Mesenteric fat pad (tissue), 1 donor: ENCODE measurements around the gene HEATR1. TPM values are rescaled to one million over a fixed set of nuclear protein-coding genes. Genes with fewer than 3 reads are reported as not detected.
"Not testable (repeated sequence)": the region's sequence is repeated elsewhere in the genome, so short reads cannot be mapped to it uniquely, and the experiment has no call there.

Source experiments
- DNase-seq: peaks from one replicate; pipeline ENCODE4 v3.0.0-alpha.2; 2020; ENCODE audit warnings: low spot score
- total RNA-seq: library from RNA; stranded (reverse); fragmentation: NEBNext Ultra II Directional; extraction: Animal tissue kit (Norgen Biotek cat#: 25700); gene quantifications from one replicate; pipeline ENCODE4 v1.2.1, GENCODE V29; 2021
- donor health status: DM: yes; HTN: yes; CAD: no.

HEATR1 gene
- total RNA-seq, 1 donor from 2014 or later, result 40.2 TPM

DNA sequence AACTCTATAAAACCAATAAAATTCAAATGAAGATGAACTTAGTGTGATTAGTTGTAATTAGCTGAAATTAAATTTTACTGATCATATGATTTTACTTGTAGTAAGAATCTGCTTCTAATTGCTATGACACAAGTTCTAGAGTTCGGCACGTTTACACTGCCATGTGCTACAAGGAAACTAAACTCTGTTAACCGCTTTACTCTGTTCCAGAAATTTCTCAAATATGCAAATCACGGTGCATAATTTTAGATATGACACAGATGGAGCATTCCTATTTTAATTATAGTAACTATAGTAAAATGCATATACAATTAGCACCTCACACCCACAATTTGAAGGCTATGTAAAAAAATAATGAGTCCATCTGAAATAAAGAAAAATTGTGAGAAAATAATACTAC lies 14.8 kb downstream of the HEATR1 start:
- DNase-seq, result no peak

DNA sequence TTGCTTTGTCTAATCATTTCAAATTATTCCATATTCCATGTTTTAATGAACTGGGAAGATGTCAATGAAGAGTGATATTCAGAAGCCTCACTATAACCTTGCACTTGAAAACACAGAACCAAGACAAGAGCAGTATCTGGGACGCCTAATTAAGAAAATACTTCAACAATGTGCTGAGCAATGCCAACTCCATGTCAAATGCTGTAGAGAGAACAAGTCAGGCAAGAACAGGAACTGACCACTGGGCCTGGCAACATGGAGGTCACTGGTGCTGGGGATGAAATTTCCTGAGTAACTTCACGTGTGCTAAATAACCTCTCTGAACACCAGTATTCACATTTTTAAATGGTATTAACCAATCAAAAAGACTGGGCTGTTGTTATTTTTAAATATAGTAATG lies 22.8 kb downstream of the HEATR1 start:
- DNase-seq, result no peak

DNA sequence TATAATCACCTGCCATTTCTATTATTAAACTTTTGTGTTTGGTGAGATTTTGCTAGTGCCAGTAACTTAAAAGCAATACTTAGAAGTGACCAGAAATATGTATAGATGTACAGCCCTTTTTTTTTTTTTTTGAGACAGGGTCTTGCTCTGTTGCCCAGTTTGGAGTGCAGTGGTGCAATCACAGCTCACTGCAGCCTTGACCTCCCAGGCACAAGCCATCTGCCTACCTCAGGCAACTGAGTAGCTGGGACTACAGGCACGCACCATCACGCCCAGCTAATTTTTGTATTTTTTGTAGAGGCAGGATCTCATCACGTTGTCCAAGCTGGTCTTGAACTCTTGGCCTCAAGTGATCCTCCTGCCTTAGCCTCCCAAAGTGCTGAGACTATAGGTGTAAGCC lies 23.9 kb downstream of the HEATR1 start:
- not testable (repeated sequence) for DNase-seq

DNA sequence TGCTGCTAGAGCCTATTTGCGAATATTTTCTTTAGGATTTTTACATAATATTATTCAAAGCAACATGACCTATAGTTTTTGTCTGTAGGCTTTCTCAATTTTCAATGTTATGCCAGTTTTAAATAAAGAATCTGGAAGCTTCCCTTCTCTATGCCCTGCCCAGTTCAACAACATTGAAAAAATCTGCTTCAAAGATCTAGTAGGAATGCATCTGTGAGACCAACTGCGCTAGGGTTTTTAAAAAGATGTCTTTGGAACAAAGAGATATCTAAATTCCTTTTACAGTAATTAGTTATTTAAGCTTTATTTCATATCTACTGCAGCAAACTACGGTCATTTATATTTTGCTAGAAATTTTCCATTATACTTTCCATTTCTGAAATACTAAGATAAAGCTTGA lies 25.7 kb downstream of the HEATR1 start:
- DNase-seq, result no peak

DNA sequence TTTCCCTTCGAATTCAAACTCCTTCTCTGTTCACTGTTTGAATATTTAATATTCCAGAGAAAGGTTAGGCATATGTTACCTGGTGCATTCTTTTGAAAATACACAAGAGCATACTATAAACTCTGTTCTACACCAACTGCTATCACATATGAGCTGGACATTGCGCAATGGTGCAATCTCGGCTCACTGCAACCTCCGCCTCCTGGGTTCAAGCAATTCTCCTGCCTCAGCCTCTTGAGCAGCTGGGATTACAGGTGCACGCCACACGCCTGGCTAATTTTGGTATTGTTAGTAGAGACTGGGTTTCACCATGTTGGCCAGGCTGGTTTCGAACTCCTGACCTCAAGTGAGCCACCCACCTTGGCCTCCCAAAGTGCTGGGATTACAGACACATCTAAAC lies 27.3 kb downstream of the HEATR1 start:
- DNase-seq, result not testable (repeated sequence)

DNA sequence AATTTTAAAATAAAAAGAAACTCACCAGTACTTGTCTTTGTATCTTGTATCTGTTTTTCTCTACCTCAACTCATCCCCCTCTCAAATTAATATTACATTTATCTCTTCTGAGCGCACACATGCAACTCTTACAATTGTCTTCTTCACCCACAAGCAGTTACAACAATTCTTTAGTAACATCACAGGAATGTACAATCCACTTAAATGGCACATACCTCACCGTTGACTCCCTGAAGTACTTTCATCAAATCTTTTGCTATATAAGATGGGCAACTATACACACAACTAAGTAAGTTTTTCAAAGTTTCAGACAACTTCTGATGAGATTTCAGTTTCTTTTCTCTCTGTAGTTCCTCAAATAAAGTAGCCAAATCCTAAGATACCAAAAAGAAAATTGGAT lies 28.3 kb downstream of the HEATR1 start:
- no peak for DNase-seq

DNA sequence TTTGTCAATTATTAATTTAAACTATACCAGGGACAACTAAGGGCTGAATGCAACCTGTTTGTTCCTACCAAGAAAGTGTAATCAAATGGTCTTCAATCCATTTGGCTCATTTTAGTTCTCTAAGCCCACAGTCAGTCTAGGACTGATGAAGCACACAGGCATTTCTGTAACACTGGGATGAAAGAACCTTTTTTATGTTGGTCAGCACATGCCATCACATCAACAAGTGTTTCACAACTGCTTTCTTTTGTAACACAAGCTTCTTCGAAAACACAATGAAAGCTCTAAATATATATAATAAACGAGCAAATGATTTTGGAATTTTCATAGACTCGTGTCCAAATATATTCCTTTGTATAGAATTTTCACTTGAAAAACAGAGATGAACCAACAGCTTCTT lies 28.8 kb downstream of the HEATR1 start:
- no peak for DNase-seq

DNA sequence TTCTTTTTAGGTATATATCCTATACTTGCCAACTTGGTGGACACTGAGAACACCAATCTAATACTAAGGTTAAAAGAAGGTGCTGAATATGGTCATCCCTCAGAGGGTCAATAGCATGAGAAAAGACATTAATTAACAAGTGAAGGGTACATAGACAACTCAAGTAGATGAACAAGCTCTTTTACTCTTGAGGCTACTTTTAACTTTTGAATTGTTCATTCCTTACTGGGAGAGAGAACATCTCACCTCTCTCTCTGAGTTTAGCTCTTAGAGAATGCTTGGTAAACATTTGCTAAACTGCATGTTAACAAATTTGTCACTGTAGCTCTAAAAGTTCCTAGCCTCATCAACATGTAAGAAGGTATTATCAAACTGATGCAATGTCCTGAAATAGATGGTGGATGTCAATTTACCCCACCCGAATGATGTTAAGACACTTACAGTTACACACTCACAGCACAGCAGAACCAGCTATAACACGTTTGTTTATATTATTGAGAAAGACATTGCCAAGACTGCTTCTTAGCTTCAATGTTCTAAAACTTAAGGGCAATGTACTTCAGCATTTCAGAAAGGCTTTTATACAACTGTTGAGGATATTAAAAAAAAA lies 35.9 kb downstream of the HEATR1 start:
- no peak for DNase-seq

DNA sequence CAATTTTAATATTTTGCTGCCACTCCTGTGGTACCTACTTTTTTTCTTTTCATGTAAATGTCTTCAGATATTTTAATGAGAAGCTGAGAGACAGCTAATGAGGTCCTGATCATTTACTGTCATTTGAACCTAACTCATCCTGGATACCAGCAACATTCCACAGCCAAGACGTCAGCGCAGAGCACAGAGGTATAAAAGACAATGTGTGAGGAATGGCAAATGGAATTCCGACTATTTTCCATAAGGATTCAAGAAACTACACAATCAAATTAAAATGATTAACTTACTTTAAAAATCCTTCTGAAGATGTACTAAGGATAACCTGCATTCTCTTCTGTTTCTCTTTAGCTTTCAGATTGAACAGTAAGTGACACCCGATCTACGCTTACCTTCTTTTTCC lies 38.8 kb downstream of the HEATR1 start:
- DNase-seq, result no peak

DNA sequence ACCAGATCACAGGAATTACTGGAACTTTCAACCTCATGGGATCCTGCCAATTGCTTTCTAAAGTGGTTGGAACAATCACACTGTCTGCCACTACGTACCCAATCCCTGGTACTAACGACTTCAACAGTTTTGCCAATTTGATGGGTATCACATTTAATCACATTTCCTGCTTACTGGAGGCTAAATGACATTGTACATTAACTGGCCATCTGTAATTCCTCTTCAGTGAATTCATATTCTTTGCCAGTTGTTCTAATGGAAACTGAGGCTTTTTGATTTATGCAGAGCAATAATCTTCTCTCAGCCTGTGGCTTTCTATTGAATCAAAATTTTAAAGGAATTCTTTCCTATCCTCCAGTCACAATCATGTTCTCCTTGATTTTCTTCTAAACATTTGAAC lies 42.3 kb downstream of the HEATR1 start:
- DNase-seq, result no peak

DNA sequence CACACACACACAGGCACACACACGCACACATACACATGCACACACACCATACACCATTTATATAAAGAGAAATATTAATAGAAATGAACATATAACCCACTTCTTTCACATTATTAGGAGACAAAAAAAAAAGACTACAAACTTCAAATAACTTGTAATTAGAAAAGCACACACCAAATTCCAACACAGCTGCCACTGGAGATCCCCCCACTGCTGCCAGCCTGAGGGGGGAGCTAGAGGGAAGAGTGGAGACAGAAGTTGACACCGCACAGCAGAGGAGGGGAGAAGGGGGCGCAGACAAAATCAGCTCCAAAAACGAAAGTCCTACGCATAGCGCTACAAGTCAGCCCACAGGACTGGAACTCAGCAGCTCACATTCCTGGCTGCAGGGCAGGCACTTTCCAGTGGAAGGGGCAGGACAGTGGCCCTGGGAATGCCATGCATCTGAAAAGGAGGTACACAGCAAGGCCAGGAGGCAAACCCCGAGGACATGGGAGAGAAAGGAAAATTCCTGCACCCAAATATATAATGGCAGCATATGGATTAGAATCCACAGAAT lies 44.0 kb downstream of the HEATR1 start:
- DNase-seq, result no peak

DNA sequence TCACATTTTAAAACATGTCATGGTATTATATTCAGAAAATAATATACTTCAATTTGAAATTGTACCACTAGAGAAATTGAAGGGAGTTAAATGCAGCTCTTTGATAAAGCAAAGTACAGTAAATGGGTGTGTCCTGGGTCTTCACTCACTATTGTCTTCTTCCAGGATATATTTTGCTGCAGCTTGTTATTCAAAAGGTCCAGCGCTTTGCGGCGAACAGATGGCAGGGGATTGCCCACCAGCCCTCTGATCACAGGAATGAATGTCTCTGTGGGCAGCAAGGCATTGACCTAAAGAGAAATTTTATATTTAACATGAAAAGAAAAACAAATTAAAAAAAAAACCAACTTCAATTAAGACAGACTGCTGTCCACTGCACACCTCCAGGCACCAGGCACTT lies 45.5 kb downstream of the HEATR1 start:
- DNase-seq, result no peak

DNA sequence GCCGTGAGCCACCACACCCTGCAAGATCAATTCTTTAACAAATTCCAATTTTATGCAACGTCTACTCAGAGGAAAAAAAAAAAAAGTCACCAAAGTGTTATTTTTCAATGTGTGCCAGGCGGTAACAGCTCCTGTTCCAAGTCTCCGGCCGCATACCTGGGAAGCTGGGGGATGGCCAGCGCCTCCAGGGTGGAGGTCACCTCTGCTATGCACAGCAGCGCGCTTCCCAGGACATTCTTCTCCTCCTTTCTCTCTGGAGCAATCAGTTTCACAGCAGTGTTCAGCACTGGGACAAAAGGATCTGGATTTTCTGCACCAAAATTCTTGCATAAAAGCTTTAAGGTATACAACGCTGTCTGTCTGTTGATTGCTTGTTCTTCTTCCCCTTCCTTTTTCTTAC lies 46.2 kb downstream of the HEATR1 start:
- DNase-seq, result no peak

DNA sequence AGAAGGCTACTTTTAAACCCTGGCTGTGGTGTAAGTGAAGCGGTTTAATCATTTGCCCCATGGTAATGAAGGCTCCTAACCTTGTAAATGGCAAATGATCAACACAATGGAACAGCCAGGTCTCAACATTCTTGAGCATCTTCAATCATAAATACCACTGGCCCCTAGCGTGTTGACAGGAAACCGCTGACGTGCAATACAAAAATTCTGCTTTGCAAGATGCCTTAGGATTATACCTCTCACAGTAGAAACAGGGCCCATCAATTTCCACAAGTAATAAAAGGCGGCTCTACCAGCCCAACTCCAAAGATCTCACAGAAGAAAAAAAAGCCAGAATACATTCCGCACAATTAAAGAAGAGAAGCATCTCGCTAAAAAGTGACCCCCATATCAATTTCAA lies 47.7 kb downstream of the HEATR1 start:
- no peak for DNase-seq

DNA sequence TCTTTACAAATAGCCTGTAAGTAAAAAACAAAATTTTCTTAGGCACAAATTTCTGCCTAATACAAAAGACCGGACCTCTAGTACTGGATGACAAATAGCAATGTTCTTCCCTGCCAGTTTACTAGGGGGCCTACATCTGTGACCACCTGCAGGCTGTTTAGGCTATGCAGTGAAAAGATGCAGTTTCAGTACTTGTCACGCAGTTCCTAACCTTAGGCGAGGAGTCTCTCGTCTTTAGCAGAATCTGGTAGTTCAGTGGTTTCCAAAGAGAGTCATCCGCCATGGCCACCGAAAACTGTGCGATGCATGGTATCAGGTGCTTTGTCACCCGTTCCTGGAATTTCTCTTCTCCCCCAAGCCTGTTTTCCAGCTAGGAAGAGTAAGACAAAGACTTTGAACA lies 50.9 kb downstream of the HEATR1 start:
- DNase-seq, result no peak

DNA sequence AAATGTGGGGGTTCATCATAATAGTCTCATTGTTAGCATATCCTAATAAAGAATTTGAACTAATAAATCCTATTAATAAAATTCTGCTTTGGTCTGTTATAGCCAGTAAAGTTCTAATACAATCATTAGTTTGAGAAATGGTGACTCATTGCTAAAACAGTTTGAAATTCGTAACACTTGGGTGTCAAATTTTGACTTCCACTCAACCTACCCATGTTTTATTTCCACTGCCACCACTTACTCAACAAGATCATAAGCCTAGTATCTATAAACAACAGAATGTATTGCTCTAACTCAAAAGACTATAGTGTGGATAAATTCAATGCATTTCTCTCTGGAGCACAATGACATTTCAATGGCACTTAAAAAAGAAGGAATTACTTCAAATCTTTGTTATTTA lies 51.4 kb downstream of the HEATR1 start:
- no peak for DNase-seq

DNA sequence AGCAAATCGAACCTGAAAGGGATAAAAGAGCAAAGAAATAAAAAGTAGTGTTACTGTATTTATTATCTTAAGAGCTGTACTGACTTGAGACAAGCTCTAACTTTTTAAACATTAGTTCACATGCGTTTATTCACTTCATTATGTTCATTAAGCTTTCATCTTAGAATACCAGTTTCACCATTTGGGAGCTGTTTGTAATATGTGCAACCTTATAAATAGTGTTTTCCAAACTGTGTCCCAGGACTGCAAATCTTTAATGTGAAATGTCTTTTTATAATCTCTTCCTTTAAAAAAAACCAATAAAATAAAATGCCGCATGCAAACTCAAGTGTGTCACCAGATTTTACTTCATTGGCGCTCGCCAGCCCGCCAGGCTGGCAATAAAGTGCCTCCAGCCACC lies 52.2 kb downstream of the HEATR1 start:
- no peak for DNase-seq

DNA sequence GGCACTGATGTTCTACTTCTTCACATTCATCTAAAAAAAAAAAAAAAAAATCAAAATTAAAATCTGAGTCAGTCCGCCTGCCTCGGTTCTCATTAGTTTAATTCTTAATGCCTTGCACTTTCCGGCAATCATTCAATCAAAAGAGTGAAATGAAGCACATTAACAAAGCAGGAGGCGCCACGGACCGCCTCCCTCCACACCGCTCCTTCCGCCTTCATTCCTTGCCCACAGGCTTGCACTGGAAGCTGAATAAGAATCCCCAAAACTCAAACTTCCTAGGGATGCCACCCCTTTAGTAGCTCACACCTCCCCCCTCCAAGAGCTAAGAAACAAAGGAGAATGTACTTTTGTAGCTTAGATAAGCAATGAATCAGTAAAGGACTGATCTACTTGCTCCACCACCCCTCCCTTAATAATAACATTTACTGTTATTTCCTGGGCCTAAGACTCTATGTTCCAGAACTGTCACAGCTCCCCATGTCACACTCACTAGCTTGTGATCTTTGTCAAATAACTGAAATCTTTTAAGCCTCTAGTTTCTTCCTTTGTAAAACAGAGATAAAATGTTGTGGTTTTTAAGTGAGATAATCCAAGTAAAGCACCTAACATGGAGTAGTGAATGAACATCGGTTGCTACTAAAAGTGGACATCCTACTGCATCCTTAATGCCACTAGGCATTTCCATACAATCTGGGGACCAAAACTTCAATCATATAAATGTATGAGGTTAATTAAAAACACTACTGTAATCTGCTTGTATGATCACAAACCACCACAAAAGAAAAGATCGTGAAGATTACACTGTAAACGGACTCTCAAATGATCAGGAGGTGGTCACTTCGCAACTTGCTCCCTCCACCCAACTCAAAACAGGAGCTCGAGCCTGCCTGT lies 53.1 kb downstream of the HEATR1 start:
- no peak for DNase-seq

DNA sequence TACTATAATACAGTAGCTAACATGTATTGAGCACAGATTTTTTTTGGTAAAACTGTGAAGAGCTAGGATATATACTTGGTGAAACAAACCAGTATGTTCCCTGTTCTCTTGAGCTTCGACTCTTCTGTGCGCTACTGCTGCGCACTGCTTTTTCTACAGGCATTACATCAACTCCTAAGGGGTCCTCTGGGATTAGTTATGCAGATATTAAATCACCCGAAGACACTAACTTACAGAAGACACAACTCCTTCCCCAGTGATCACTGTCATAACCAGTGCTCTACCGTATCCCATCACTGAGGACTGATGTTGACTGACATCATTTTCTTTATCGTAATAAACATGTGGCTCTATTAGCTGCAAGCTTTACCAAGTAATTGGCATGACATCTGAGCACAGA lies 55.9 kb downstream of the HEATR1 start:
- DNase-seq, result no peak

DNA sequence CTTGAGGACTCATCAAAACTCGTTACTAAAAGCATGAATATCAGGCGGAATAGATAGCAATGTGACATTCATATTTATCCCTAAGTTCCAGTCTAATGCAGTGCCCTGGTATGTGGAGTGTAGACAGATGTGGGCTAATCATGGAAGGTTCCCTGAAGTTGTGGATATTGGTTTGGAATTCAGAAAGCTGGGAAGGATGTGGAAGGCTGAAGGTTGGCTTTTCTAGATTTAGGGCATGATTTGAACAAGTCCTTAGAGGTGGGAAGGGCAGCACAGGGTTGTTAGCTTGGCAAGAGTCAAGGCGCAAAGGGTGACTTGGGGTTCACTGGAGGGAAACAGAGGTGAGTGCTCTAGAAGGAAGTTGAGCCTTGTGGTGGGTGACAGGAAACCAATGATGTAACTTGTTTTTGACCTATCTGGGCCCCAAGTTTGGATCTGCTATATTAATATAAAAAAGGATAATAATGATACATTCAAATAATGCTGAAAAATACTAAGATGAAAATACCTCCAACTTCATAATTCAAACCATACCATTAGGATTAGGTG lies 58.6 kb downstream of the HEATR1 start:
- DNase-seq, result no peak

DNA sequence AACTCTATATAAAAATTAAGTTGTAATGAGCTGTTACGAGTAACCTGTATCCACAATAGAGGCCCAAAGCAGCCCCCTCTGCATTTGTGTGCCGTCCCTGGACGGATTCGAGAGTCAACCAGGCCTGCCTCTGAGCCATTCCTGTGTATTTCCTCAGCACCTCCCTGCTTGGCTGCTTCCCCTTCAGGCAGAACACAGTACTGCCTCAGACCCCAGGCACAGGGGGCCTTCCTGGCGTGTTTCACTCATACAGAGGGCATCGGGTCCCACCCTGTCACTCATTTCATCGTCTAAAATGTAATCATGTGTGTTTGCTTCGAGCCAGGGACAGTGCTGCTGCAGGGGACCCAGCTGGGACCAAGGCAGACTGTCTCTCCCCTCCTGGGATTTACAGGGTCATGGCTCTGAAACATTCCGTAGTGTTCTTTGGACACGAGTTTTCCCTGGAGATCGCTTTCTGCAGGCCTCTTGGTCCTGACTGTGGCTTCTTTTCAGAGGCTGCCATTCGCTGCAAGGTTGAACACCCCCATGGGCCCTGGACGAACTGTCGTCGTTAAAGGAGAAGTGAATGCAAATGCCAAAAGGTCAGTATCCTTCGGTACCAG lies 61.1 kb downstream of the HEATR1 start:
- DNase-seq, result no peak

DNA sequence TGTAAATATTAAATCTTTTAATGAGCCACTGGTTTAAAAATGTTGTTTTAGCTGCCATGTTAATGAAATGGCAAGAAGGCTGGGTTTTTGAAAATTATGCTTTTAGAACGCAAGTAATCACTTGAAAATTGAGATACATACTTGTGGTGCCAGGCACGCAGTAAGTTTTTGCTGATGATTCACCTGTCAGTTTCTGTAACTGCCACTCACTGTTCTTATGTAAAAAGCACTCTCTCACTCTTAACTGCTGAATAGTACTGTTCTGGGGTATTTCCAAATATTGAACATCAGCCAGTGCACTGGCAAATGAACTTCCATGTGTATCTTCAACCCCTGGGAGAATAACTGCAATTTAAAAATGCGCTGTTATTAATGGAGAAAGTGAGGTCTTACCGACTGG lies 62.6 kb downstream of the HEATR1 start:
- no peak for DNase-seq
